ENCODE measurements around the gene PLD1.
A peak's percentile ranks its signal among the peaks of the same experiment; 100 is the strongest.
"Not testable (repeated sequence)": the region's sequence is repeated elsewhere in the genome, so short reads cannot be mapped to it uniquely, and the experiment has no call there.

PLD1 gene

GRCh38 chr3:171654809-171655208 lies 155.5 kb downstream of the PLD1 start:
- no peak for DNase-seq

GRCh38 chr3:171654326-171654725 lies 156.0 kb downstream of the PLD1 start:
- no peak for DNase-seq

GRCh38 chr3:171653701-171654100 lies 156.6 kb downstream of the PLD1 start:
- DNase-seq = no peak

GRCh38 chr3:171652932-171653331 lies 157.4 kb downstream of the PLD1 start:
- DNase-seq = no peak

GRCh38 chr3:171649911-171650592 lies 160.2 kb downstream of the PLD1 start:
- no peak for DNase-seq

- DNase-seq = no peak
Observed at GRCh38 chr3:171649267-171649666, 161.0 kb downstream of the PLD1 start.

GRCh38 chr3:171648069-171648468 lies 162.2 kb downstream of the PLD1 start:
- peak in 1 of 2 experiments; percentile 32 for DNase-seq

- DNase-seq = peak; percentile 65 to 75
Observed at GRCh38 chr3:171646357-171647133, 163.7 kb downstream of the PLD1 start.

- no peak for DNase-seq
Observed at GRCh38 chr3:171644681-171645080, 165.6 kb downstream of the PLD1 start.

GRCh38 chr3:171643681-171644080 lies 166.6 kb downstream of the PLD1 start:
- DNase-seq = no peak

GRCh38 chr3:171643033-171643432 lies 167.2 kb downstream of the PLD1 start:
- DNase-seq = no peak

GRCh38 chr3:171640520-171641412 lies 169.5 kb downstream of the PLD1 start:
- no peak for DNase-seq

GRCh38 chr3:171636666-171637065 lies 173.6 kb downstream of the PLD1 start:
- DNase-seq = no peak

GRCh38 chr3:171632766-171633165 lies 177.5 kb downstream of the PLD1 start:
- no peak for DNase-seq

GRCh38 chr3:171626799-171627198 lies 183.5 kb downstream of the PLD1 start:
- DNase-seq = not testable (repeated sequence)

- DNase-seq = no peak
Observed at GRCh38 chr3:171622126-171622525, 188.2 kb downstream of the PLD1 start.

GRCh38 chr3:171620825-171621434 lies 189.4 kb downstream of the PLD1 start:
- DNase-seq = no peak

- no peak for DNase-seq
Observed at GRCh38 chr3:171616798-171617197, 193.5 kb downstream of the PLD1 start.

- DNase-seq = no peak
Observed at GRCh38 chr3:171615686-171616085, 194.6 kb downstream of the PLD1 start.

- DNase-seq = no peak
Observed at GRCh38 chr3:171615281-171615680, 195.0 kb downstream of the PLD1 start.

- peak in 1 of 2 experiments; percentile 17 for DNase-seq
Observed at GRCh38 chr3:171614318-171614921, 195.9 kb downstream of the PLD1 start.

- DNase-seq = no peak
Observed at GRCh38 chr3:171607452-171607851, 202.8 kb downstream of the PLD1 start.
